ENCODE measurements around the gene RAVER2.

Gene RAVER2

GRCh38 chr1:64721576-64722145, 23.2 kb upstream of the RAVER2 start:
- H3K27me3 ChIP-seq (ENCODE audit: control insufficient read depth in 1 of 2, insufficient read depth in 1 of 2, low read length in 2 of 2) = peaks cover 20 to 29% of the 10 kb centered on the region in 2 experiments
- no peaks in the 10 kb centered on the region for H3K36me3 ChIP-seq (ENCODE audit: control insufficient read depth in 1 of 2, insufficient read depth in 2 of 2, low read depth in 1 of 2, low read length in 2 of 2)
- no peak overlapping the region for H2BK12ac ChIP-seq (ENCODE audit: low read length in 2 of 2)
- no peak overlapping the region for H4K91ac ChIP-seq (ENCODE audit: low read length)
- no peak overlapping the region for H3K4me2 ChIP-seq (ENCODE audit: low read length, poor library complexity, severe bottlenecking)
- peaks cover 3% of the 10 kb centered on the region for H3K9me3 ChIP-seq (ENCODE audit: control insufficient read depth, low read length)
- no peak overlapping the region for H2BK120ac ChIP-seq (ENCODE audit: low read depth, low read length)
- no peak overlapping the region for H4K8ac ChIP-seq (ENCODE audit: low read length)
- no peak overlapping the region for H3K9ac ChIP-seq (ENCODE audit: low read length)
- H3K14ac ChIP-seq (ENCODE audit: low read length in 2 of 2) = no peak overlapping the region
- no peaks in the 10 kb centered on the region for H3K79me1 ChIP-seq (replicated peaks; ENCODE audit: low read length, poor library complexity, severe bottlenecking)
- H3K4me3 ChIP-seq (ENCODE audit: insufficient read depth in 1 of 2, low read depth in 1 of 2, low read length in 2 of 2) = no peak overlapping the region
- H3K4me1 ChIP-seq (ENCODE audit: control insufficient read depth, insufficient read depth, low read depth, low read length) = no peaks in the 10 kb centered on the region
- peak overlapping the region in 1 of 2 experiments; percentile 70 for H3K23ac ChIP-seq (ENCODE audit: low read length in 2 of 2)
- H2AFZ ChIP-seq (ENCODE audit: low read depth, low read length) = no peak overlapping the region
- DNase-seq = no peak
- no peak overlapping the region for H3K27ac ChIP-seq (ENCODE audit: low read length, poor library complexity, severe bottlenecking)
- H2BK15ac ChIP-seq (ENCODE audit: low read depth, poor library complexity, severe bottlenecking) = no peak overlapping the region
- no peak overlapping the region for H3K18ac ChIP-seq (ENCODE audit: low read depth in 1 of 2, low read length in 2 of 2)
- no peak overlapping the region for H3K4ac ChIP-seq (ENCODE audit: low read depth in 1 of 2, low read length in 2 of 2)
- WGBS = 82% methylated on average over 2 of the region's 2 CpGs
- no peak overlapping the region for H2BK5ac ChIP-seq (ENCODE audit: low read depth, low read length, poor library complexity, severe bottlenecking)
- H2AK5ac ChIP-seq (ENCODE audit: low read length, severe bottlenecking) = no peak overlapping the region

GRCh38 chr1:64727861-64728260, 17.0 kb upstream of the RAVER2 start:
- H2AK5ac ChIP-seq (ENCODE audit: low read length, severe bottlenecking) = no peak overlapping the region
- no peak overlapping the region for H3K18ac ChIP-seq (ENCODE audit: low read depth in 1 of 2, low read length in 2 of 2)
- no peak overlapping the region for H4K91ac ChIP-seq (ENCODE audit: low read length)
- no peak overlapping the region for H2BK5ac ChIP-seq (ENCODE audit: low read depth, low read length, poor library complexity, severe bottlenecking)
- no peaks in the 10 kb centered on the region for H3K4me1 ChIP-seq (ENCODE audit: control insufficient read depth, insufficient read depth, low read depth, low read length)
- H2BK12ac ChIP-seq (ENCODE audit: low read length in 2 of 2) = no peak overlapping the region
- no peaks in the 10 kb centered on the region for H3K36me3 ChIP-seq (ENCODE audit: control insufficient read depth in 1 of 2, insufficient read depth in 2 of 2, low read depth in 1 of 2, low read length in 2 of 2)
- 95% methylated on average over 1 of the region's 1 CpG for WGBS
- H4K8ac ChIP-seq (ENCODE audit: low read length) = no peak overlapping the region
- no peak overlapping the region for H3K23ac ChIP-seq (ENCODE audit: low read length in 2 of 2)
- no peak overlapping the region for H3K14ac ChIP-seq (ENCODE audit: low read length in 2 of 2)
- H3K4me3 ChIP-seq (ENCODE audit: insufficient read depth in 1 of 2, low read depth in 1 of 2, low read length in 2 of 2) = no peak overlapping the region
- no peaks in the 10 kb centered on the region for H3K9me3 ChIP-seq (ENCODE audit: control insufficient read depth, low read length)
- H3K4me2 ChIP-seq (ENCODE audit: low read length, poor library complexity, severe bottlenecking) = no peak overlapping the region
- no peak overlapping the region for H3K9ac ChIP-seq (ENCODE audit: low read length)
- no peak overlapping the region for H2BK120ac ChIP-seq (ENCODE audit: low read depth, low read length)
- no peak overlapping the region for H2AFZ ChIP-seq (ENCODE audit: low read depth, low read length)
- no peak overlapping the region for H3K27ac ChIP-seq (ENCODE audit: low read length, poor library complexity, severe bottlenecking)
- DNase-seq = no peak
- H3K4ac ChIP-seq (ENCODE audit: low read depth in 1 of 2, low read length in 2 of 2) = no peak overlapping the region
- no peak overlapping the region for H2BK15ac ChIP-seq (ENCODE audit: low read depth, poor library complexity, severe bottlenecking)
- H3K27me3 ChIP-seq (ENCODE audit: control insufficient read depth in 1 of 2, insufficient read depth in 1 of 2, low read length in 2 of 2) = peaks cover 12 to 30% of the 10 kb centered on the region in 2 experiments
- no peaks in the 10 kb centered on the region for H3K79me1 ChIP-seq (replicated peaks; ENCODE audit: low read length, poor library complexity, severe bottlenecking)

DNA sequence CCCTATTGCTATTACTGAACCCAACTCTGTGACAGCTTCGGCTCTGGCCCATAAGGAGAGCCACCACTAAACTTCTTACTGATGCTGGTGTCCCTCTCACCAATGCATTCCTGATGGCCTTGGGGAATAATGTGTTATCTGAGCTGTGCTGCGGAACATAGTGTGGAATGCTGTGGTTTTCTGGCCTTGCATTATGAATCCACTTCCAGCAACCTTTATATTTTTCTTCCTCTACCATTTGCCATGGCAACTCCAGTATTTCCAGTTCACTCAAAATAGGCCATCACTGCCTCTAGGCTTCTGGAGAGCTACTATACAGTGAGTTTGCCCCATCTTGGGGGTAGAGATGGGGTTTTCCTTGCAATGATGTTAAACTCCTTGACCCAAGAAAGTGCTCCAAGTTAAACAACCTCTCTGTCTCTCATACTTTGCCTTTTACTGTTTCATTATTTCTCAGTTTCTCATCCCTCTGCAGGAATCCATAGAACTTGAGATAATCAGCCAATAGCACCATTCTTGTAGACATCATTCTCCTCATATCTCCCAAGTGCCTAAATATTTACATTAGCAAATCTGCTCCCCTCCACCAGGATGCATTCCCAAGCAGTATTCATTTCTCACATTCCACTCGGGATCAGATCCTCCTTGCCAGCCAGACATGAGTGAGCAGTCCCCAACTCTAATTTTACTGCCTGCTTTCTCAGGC, 11.1 kb upstream of the RAVER2 start:
- Histone ChIP-seq H3K4ac (ENCODE audit: low read depth in 1 of 2, low read length in 2 of 2) (no peak overlapping the region), H3K4me3 (ENCODE audit: insufficient read depth in 1 of 2, low read depth in 1 of 2, low read length in 2 of 2) (no peak overlapping the region), H2BK12ac (ENCODE audit: low read length in 2 of 2) (peak overlapping the region in 1 of 2 experiments; percentile 32), H2BK15ac (ENCODE audit: low read depth, poor library complexity, severe bottlenecking) (no peak overlapping the region), H3K18ac (ENCODE audit: low read depth in 1 of 2, low read length in 2 of 2) (peak overlapping the region in 1 of 2 experiments; percentile 66), H3K9ac (ENCODE audit: low read length) (no peak overlapping the region), H4K91ac (ENCODE audit: low read length) (no peak overlapping the region), H3K79me1 (replicated peaks; ENCODE audit: low read length, poor library complexity, severe bottlenecking) (no peaks in the 10 kb centered on the region), H3K27ac (ENCODE audit: low read length, poor library complexity, severe bottlenecking) (no peak overlapping the region), H3K4me2 (ENCODE audit: low read length, poor library complexity, severe bottlenecking) (no peak overlapping the region), H2BK5ac (ENCODE audit: low read depth, low read length, poor library complexity, severe bottlenecking) (no peak overlapping the region), H3K9me3 (ENCODE audit: control insufficient read depth, low read length) (no peaks in the 10 kb centered on the region), H2AK5ac (ENCODE audit: low read length, severe bottlenecking) (no peak overlapping the region), H3K14ac (ENCODE audit: low read length in 2 of 2) (no peak overlapping the region), H3K27me3 (ENCODE audit: control insufficient read depth in 1 of 2, insufficient read depth in 1 of 2, low read length in 2 of 2) (peaks cover 3 to 7% of the 10 kb centered on the region in 2 experiments), H3K4me1 (ENCODE audit: control insufficient read depth, insufficient read depth, low read depth, low read length) (peaks cover under 1% of the 10 kb centered on the region), H2AFZ (ENCODE audit: low read depth, low read length) (no peak overlapping the region), H3K36me3 (ENCODE audit: control insufficient read depth in 1 of 2, insufficient read depth in 2 of 2, low read depth in 1 of 2, low read length in 2 of 2) (no peaks in the 10 kb centered on the region), H3K23ac (ENCODE audit: low read length in 2 of 2) (no peak overlapping the region), H4K8ac (ENCODE audit: low read length) (no peak overlapping the region), H2BK120ac (ENCODE audit: low read depth, low read length) (no peak overlapping the region)
- WGBS = 59% methylated on average over 2 of the region's 3 CpGs
- DNase-seq = peak; percentile 69

DNA sequence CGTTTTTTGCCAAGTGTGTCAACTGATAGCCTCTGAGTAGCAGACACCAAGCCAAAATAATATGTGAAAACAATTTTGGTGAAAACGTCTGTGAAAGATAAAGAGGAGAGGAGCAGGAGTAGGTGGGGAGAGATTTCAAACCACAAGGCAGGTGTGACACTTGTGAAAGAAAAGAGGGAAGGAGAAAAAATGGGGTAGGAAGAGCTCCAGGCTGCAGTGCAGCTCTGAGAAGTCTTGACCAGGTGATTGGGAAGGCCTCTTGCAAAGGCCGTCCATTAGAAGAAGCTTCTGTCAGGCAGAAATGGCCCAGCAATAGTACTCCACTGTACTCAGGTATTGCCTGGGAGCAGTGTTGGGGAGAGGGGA, 10.6 kb upstream of the RAVER2 start:
- Histone ChIP-seq H3K9ac (ENCODE audit: low read length) (no peak overlapping the region), H3K4me3 (ENCODE audit: insufficient read depth in 1 of 2, low read depth in 1 of 2, low read length in 2 of 2) (no peak overlapping the region), H3K9me3 (ENCODE audit: control insufficient read depth, low read length) (no peaks in the 10 kb centered on the region), H2AFZ (ENCODE audit: low read depth, low read length) (no peak overlapping the region), H4K91ac (ENCODE audit: low read length) (no peak overlapping the region), H4K8ac (ENCODE audit: low read length) (peak overlapping the region; percentile 21), H3K27me3 (ENCODE audit: control insufficient read depth in 1 of 2, insufficient read depth in 1 of 2, low read length in 2 of 2) (peaks cover 2 to 6% of the 10 kb centered on the region in 2 experiments), H2BK15ac (ENCODE audit: low read depth, poor library complexity, severe bottlenecking) (no peak overlapping the region), H2BK5ac (ENCODE audit: low read depth, low read length, poor library complexity, severe bottlenecking) (no peak overlapping the region), H3K4me1 (ENCODE audit: control insufficient read depth, insufficient read depth, low read depth, low read length) (peaks cover 2% of the 10 kb centered on the region), H3K4ac (ENCODE audit: low read depth in 1 of 2, low read length in 2 of 2) (no peak overlapping the region), H3K27ac (ENCODE audit: low read length, poor library complexity, severe bottlenecking) (no peak overlapping the region), H2AK5ac (ENCODE audit: low read length, severe bottlenecking) (no peak overlapping the region), H3K36me3 (ENCODE audit: control insufficient read depth in 1 of 2, insufficient read depth in 2 of 2, low read depth in 1 of 2, low read length in 2 of 2) (no peaks in the 10 kb centered on the region), H3K23ac (ENCODE audit: low read length in 2 of 2) (no peak overlapping the region), H2BK120ac (ENCODE audit: low read depth, low read length) (no peak overlapping the region), H3K4me2 (ENCODE audit: low read length, poor library complexity, severe bottlenecking) (no peak overlapping the region), H3K18ac (ENCODE audit: low read depth in 1 of 2, low read length in 2 of 2) (no peak overlapping the region), H2BK12ac (ENCODE audit: low read length in 2 of 2) (no peak overlapping the region), H3K14ac (ENCODE audit: low read length in 2 of 2) (no peak overlapping the region), H3K79me1 (replicated peaks; ENCODE audit: low read length, poor library complexity, severe bottlenecking) (no peaks in the 10 kb centered on the region)
- no peak for DNase-seq
- WGBS = 63% methylated on average over 3 of the region's 3 CpGs

Measured in mesenchymal stem cell (in vitro differentiated cells and primary cell).